HepG2 (cell line): Measurements from ENCODE around the gene RLN3. TPM values are rescaled to one million over a fixed set of nuclear protein-coding genes. Genes with fewer than 3 reads are reported as not detected.

Source experiments
- ARID4A ChIP-seq: sonication (generic); formaldehyde crosslinking; IDR thresholded peaks from 2 replicates; pipeline ENCODE4 v1.5.0; 2020; ENCODE audit warnings: mild to moderate bottlenecking, missing genetic modification reagents, borderline replicate concordance
- CBX1 ChIP-seq: IDR thresholded peaks from one replicate; pipeline ENCODE4 v1.6.1; 2016; ENCODE audit warnings: antibody characterized with exemption, low read depth
- EP300 ChIP-seq, 3 experiments: sonication (generic) in 1 of 3; formaldehyde crosslinking in 1 of 3; IDR thresholded peaks; 2 replicates each; pipeline versions ENCODE4 v1.5.1 to v1.6.1; 2011 to 2020; ENCODE audit warnings: low read depth in 2 of 3, low read length in 2 of 3, borderline replicate concordance in 1 of 3, improper control_type of control experiment in 1 of 3, mild to moderate bottlenecking in 1 of 3, missing genetic modification reagents in 1 of 3, moderate library complexity in 1 of 3
- HNF1B ChIP-seq: sonication (generic); formaldehyde crosslinking; IDR thresholded peaks from 2 replicates; pipeline ENCODE4 v1.5.1; 2020; ENCODE audit warnings: mild to moderate bottlenecking, moderate library complexity, missing genetic modification reagents
- KLF6 ChIP-seq: IDR thresholded peaks from 2 replicates; pipeline ENCODE4 v1.8.0; 2016; ENCODE audit warnings: missing biosample characterization, missing genetic modification reagents
- LCORL ChIP-seq, 2 experiments: fragments of 450-650 bp in 1 of 2; sonication (generic) in 1 of 2; formaldehyde crosslinking in 1 of 2; IDR thresholded peaks; 2 replicates each; pipeline versions ENCODE4 v1.5.0 to v1.6.1; 2017 to 2020; ENCODE audit warnings: antibody characterized with exemption in 1 of 2, missing genetic modification reagents in 1 of 2
- MIER2 ChIP-seq: IDR thresholded peaks from 2 replicates; pipeline ENCODE4 v1.6.1; 2016; ENCODE audit warnings: missing biosample characterization, missing genetic modification reagents
- NCOR1 ChIP-seq: fragments of 200-600 bp; sonication (generic); IDR thresholded peaks from 2 replicates; pipeline ENCODE4 v1.7.0; 2017; ENCODE audit warnings: antibody characterized with exemption, low read length, borderline replicate concordance
- NR2C2 ChIP-seq: sonication (generic); formaldehyde crosslinking; IDR thresholded peaks from 2 replicates; pipeline ENCODE4 v1.4.0; 2020; ENCODE audit warnings: missing genetic modification reagents, mild to moderate bottlenecking, moderate library complexity, borderline replicate concordance
- PPARG ChIP-seq: conservative IDR thresholded peaks from 2 replicates; pipeline ENCODE4 v1.6.1; 2016; ENCODE audit warnings: missing biosample characterization, missing genetic modification reagents
- SALL1 ChIP-seq: sonication (generic); formaldehyde crosslinking; IDR thresholded peaks from 2 replicates; pipeline ENCODE4 v1.8.0; 2022; ENCODE audit warnings: mild to moderate bottlenecking, missing genetic modification reagents
- SMAD1 ChIP-seq: sonication (generic); formaldehyde crosslinking; IDR thresholded peaks from 2 replicates; pipeline ENCODE4 v1.4.0; 2020; ENCODE audit warnings: missing genetic modification reagents, low read depth, mild to moderate bottlenecking, borderline replicate concordance
- TAF1 ChIP-seq: sonication (generic); formaldehyde crosslinking; IDR thresholded peaks from 2 replicates; pipeline ENCODE4 v1.4.0; 2020; ENCODE audit warnings: missing genetic modification reagents
- TBL1XR1 ChIP-seq: fragments of 150-350 bp; IDR thresholded peaks from 2 replicates; pipeline ENCODE4 v1.6.1; 2014; ENCODE audit warnings: borderline replicate concordance, low read length; ENCODE audit not compliant: partially characterized antibody
- ZMYM4 ChIP-seq: sonication (generic); formaldehyde crosslinking; IDR thresholded peaks from 2 replicates; pipeline ENCODE4 v1.8.1; 2023; ENCODE audit warnings: mild to moderate bottlenecking, missing genetic modification reagents
- polyA plus RNA-seq, 8 experiments: library from polyadenylated mRNA; depleted of rRNA in 3 of 8; stranded (reverse) in 7 of 8; unstranded in 1 of 8; fragments of >200 nt; fragmentation: Illumina TruSeq in 4 of 8; extraction: Trizol in 4 of 8; gene quantifications; 2 replicates each; pipeline versions ENCODE4 v1.2.1 to v1.2.3, GENCODE V29; 2011 to 2016; ENCODE audit warnings: low read depth in 4 of 8, missing spikeins in 1 of 8, mixed read lengths in 1 of 8; ENCODE audit not compliant: insufficient read depth in 1 of 8
- total RNA-seq, 5 experiments: library from RNA; depleted of rRNA; stranded (reverse); fragments of >200 nt; fragmentation: Illumina TruSeq; extraction: Trizol; gene quantifications; 2 replicates each; pipeline ENCODE4 v1.2.3, GENCODE V29; 2016; ENCODE audit warnings: low read depth in 1 of 5
- TF ChIP-seq, protein P1 (sequence below), 2 experiments: sonication (generic) in 1 of 2; formaldehyde crosslinking in 1 of 2; IDR thresholded peaks; 2 replicates each; pipeline versions ENCODE4 v1.4.0 to v1.6.1; 2016 to 2020; ENCODE audit warnings: borderline replicate concordance in 1 of 2, low read depth in 1 of 2, mild to moderate bottlenecking in 1 of 2, missing genetic modification reagents in 1 of 2

RLN3 gene
- total and polyA plus RNA-seq, 2 of the 13 experiments (the other 11 are each of a cell fraction or from before 2014, with no cell fraction given) = not detected

GRCh38 chr19:14059652-14060155 lies 31.8 kb downstream of the RLN3 start (continued):
- TF ChIP-seq SMAD1 (CRISPR knock-in tag) (no peak), MIER2 (CRISPR knock-in tag) (no peak), ZMYM4 (CRISPR knock-in tag) (peak; percentile 30; the same call in 1 of the 2 replicates), ARID4A (CRISPR knock-in tag) (peak; percentile 81), KLF6 (CRISPR knock-in tag) (no peak), LCORL (IDR thresholded peaks at IDR 0.05) (no peak), LCORL (CRISPR knock-in tag; IDR thresholded peaks at IDR 0.05) (no peak; the same call in 1 of the 2 replicates), SALL1 (CRISPR knock-in tag) (peak; percentile 78), NR2C2 (CRISPR knock-in tag) (peak; percentile 56; the same call in 1 of the 2 replicates), TBL1XR1 (peak; percentile 43), NCOR1 (peak; percentile 97), PPARG (CRISPR knock-in tag) (peak; percentile 75), TAF1 (CRISPR knock-in tag) (no peak), CBX1 (no peak), EP300 (IDR thresholded peaks at IDR 0.05; ENCODE audit: low read depth in 2 of 2, low read length in 2 of 2) (peak in 1 of 2 experiments; percentile 84; a peak in 2 of 4 replicates), EP300 (CRISPR knock-in tag; IDR thresholded peaks at IDR 0.05; ENCODE audit: borderline replicate concordance) (no peak; the same call in 1 of the 2 replicates), HNF1B (peak; percentile 64)
- TF ChIP-seq, protein P1, sequence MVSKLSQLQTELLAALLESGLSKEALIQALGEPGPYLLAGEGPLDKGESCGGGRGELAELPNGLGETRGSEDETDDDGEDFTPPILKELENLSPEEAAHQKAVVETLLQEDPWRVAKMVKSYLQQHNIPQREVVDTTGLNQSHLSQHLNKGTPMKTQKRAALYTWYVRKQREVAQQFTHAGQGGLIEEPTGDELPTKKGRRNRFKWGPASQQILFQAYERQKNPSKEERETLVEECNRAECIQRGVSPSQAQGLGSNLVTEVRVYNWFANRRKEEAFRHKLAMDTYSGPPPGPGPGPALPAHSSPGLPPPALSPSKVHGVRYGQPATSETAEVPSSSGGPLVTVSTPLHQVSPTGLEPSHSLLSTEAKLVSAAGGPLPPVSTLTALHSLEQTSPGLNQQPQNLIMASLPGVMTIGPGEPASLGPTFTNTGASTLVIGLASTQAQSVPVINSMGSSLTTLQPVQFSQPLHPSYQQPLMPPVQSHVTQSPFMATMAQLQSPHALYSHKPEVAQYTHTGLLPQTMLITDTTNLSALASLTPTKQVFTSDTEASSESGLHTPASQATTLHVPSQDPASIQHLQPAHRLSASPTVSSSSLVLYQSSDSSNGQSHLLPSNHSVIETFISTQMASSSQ (IDR thresholded peaks at IDR 0.05; ENCODE audit: low read depth) = no peak
- TF ChIP-seq, protein P1 (CRISPR knock-in tag; IDR thresholded peaks at IDR 0.05; ENCODE audit: borderline replicate concordance) = peak; percentile 34; the same call in 1 of the 2 replicates
